H1 (cell line): ENCODE data around the gene GLI1.

Experiments used
- CBX5 ChIP-seq: fragments of 300-800, 300-1000 bp; sonication (generic); IDR thresholded peaks from 2 replicates; pipeline ENCODE4 v1.7.1; 2016; ENCODE audit warnings: antibody characterized with exemption, low read length, low read depth
- CHD2 ChIP-seq: IDR thresholded peaks from 2 replicates; pipeline ENCODE4 v1.6.1; 2012; ENCODE audit warnings: low read length, improper control_type of control experiment
- CTCF ChIP-seq, 3 experiments: IDR thresholded peaks; 1 replicate in 2 of 3; 2 replicates in 1 of 3; pipeline versions ENCODE4 v1.5.1 to v1.6.1; 2011; ENCODE audit warnings: low read length in 3 of 3, mild to moderate bottlenecking in 3 of 3, inconsistent platforms in 2 of 3, low read depth in 1 of 3, moderate library complexity in 1 of 3; ENCODE audit not compliant: insufficient read depth in 1 of 3; ENCODE audit errors: control extremely low read depth in 1 of 3
- EZH2 ChIP-seq: fragments of 200-600 bp; sonication (generic); IDR thresholded peaks from 2 replicates; pipeline ENCODE4 v1.7.1; 2012; ENCODE audit warnings: low read depth, mild to moderate bottlenecking, moderate library complexity, low read length, inconsistent platforms; ENCODE audit not compliant: severe bottlenecking
- NRF1 ChIP-seq: IDR thresholded peaks from 2 replicates; pipeline ENCODE4 v1.6.1; 2011; ENCODE audit warnings: mild to moderate bottlenecking, low read depth, low read length, improper control_type of control experiment
- POLR2A ChIP-seq, 2 experiments: IDR thresholded peaks; 1 replicate in 1 of 2; 2 replicates in 1 of 2; pipeline ENCODE4 v1.6.1; 2011; ENCODE audit warnings: low read depth in 2 of 2, low read length in 2 of 2, mild to moderate bottlenecking in 2 of 2; ENCODE audit errors: control extremely low read depth in 1 of 2
- POLR2AphosphoS5 ChIP-seq: IDR thresholded peaks from 2 replicates; pipeline ENCODE4 v1.6.1; 2011; ENCODE audit warnings: low read depth, low read length
- SIN3A ChIP-seq, 2 experiments: IDR thresholded peaks in 1 of 2; conservative IDR thresholded peaks in 1 of 2; 2 replicates each; pipeline ENCODE4 v1.6.1; 2011 to 2012; ENCODE audit warnings: low read length in 2 of 2, improper control_type of control experiment in 1 of 2, low read depth in 1 of 2, mild to moderate bottlenecking in 1 of 2
- SP1 ChIP-seq: IDR thresholded peaks from 2 replicates; pipeline ENCODE4 v1.6.1; 2011; ENCODE audit warnings: low read depth, low read length
- TAF7 ChIP-seq: optimal IDR thresholded peaks from 2 replicates; pipeline ENCODE3; 2011; ENCODE audit warnings: low read depth, mild to moderate bottlenecking, inconsistent platforms, low read length, moderate library complexity, borderline replicate concordance
- YY1 ChIP-seq: IDR thresholded peaks from 2 replicates; pipeline ENCODE4 v1.6.1; 2011; ENCODE audit warnings: low read depth, mild to moderate bottlenecking, low read length

GRCh38 chr12:57489157-57489641, 29.6 kb downstream of the GLI1 start:
- TF ChIP-seq SIN3A (conservative IDR thresholded peaks at IDR 0.05 in 1 of 2, IDR thresholded peaks at IDR 0.05 in 1 of 2; ENCODE audit: low read depth in 1 of 2, low read length in 2 of 2) (no peak), EZH2 (no peak), CTCF (IDR thresholded peaks at IDR 0.05; ENCODE audit: control extremely low read depth in 1 of 3, insufficient read depth in 1 of 3, low read depth in 1 of 3, low read length in 3 of 3) (no peak), TAF7 (no peak), CHD2 (no peak), POLR2AphosphoS5 (no peak), NRF1 (no peak), SP1 (no peak), YY1 (no peak), POLR2A (IDR thresholded peaks at IDR 0.05; ENCODE audit: control extremely low read depth in 1 of 2, low read depth in 2 of 2, low read length in 2 of 2) (no peak), CBX5 (no peak)
